GM23338 (cell line): ENCODE data around the gene ARID3A. TPM values are rescaled to one million over a fixed set of nuclear protein-coding genes. Genes with fewer than 3 reads are reported as not detected.
A peak's percentile ranks its signal among the peaks of the same experiment; 100 is the strongest.

Experiments used
- ATAC-seq: fragments of 200-7000 bp; cut with Tn5 transposase; 3 replicates; pipeline ENCODE4 v1.9.1; 2020
- DNase-seq: peaks from one replicate; pipeline ENCODE4 v3.0.0-alpha.2; 2015; ENCODE audit warnings: low spot score
- H2AFZ ChIP-seq: fragments of 200-600 bp; sonication (generic); 2 replicates; pipeline ENCODE4 v1.8.0; 2016; ENCODE audit warnings: antibody characterized with exemption, mild to moderate bottlenecking, moderate library complexity
- H3F3A ChIP-seq: fragments of 200-600 bp; sonication (generic); replicated peaks from 2 replicates; pipeline ENCODE4 v1.8.0; 2017; ENCODE audit warnings: antibody characterized with exemption, mixed run types, low read depth
- H3K27ac ChIP-seq: fragments of 200-600 bp; sonication (generic); 2 replicates; pipeline ENCODE4 v1.6.1; 2016; ENCODE audit warnings: low read depth
- H3K27me3 ChIP-seq: fragments of 200-600 bp; sonication (generic); 2 replicates; pipeline ENCODE4 v1.8.0; 2016; ENCODE audit warnings: mild to moderate bottlenecking, mixed run types, moderate library complexity; ENCODE audit not compliant: insufficient read depth
- H3K36me3 ChIP-seq: fragments of 200-600 bp; sonication (generic); 2 replicates; pipeline ENCODE4 v1.8.0; 2016; ENCODE audit warnings: mild to moderate bottlenecking; ENCODE audit not compliant: insufficient read depth
- H3K4me1 ChIP-seq: fragments of 200-600 bp; sonication (generic); 2 replicates; pipeline ENCODE4 v1.8.0; 2016; ENCODE audit warnings: mild to moderate bottlenecking, moderate library complexity; ENCODE audit not compliant: insufficient read depth
- H3K4me2 ChIP-seq: fragments of 200-600 bp; sonication (generic); 2 replicates; pipeline ENCODE4 v1.7.1; 2017; ENCODE audit warnings: mixed run types
- H3K4me3 ChIP-seq: fragments of 200-600 bp; sonication (generic); 2 replicates; pipeline ENCODE4 v1.6.1; 2016; ENCODE audit warnings: mixed run types
- H3K79me2 ChIP-seq: fragments of 200-600 bp; sonication (generic); replicated peaks from 2 replicates; pipeline ENCODE4 v1.8.0; 2017; ENCODE audit warnings: mild to moderate bottlenecking; ENCODE audit not compliant: insufficient read depth
- H3K9me2 ChIP-seq: fragments of 200-600 bp; sonication (generic); 2 replicates; pipeline ENCODE4 v1.8.0; 2017; ENCODE audit not compliant: insufficient read depth
- H4K20me1 ChIP-seq: fragments of 200-600 bp; sonication (generic); replicated peaks from 2 replicates; pipeline ENCODE4 v1.8.0; 2017; ENCODE audit warnings: mild to moderate bottlenecking; ENCODE audit not compliant: insufficient read depth
- H3K27ac Mint-ChIP-seq: 2 replicates; pipeline ENCODE4 v1.8.0; 2020; ENCODE audit warnings: inconsistent platforms, mild to moderate bottlenecking, moderate library complexity, mixed read lengths
- H3K27me3 Mint-ChIP-seq: 3 replicates; pipeline ENCODE4 v1.8.0; 2022; ENCODE audit warnings: low read depth, mild to moderate bottlenecking, moderate library complexity, mixed read lengths, inconsistent platforms; ENCODE audit not compliant: insufficient read depth, poor library complexity
- H3K36me3 Mint-ChIP-seq: 3 replicates; pipeline ENCODE4 v1.8.0; 2021; ENCODE audit warnings: low read depth, mild to moderate bottlenecking, inconsistent platforms, moderate library complexity, mixed read lengths
- H3K4me1 Mint-ChIP-seq: 3 replicates; pipeline ENCODE4 v1.8.0; 2020; ENCODE audit warnings: mild to moderate bottlenecking, inconsistent platforms, mixed read lengths
- H3K4me3 Mint-ChIP-seq: 3 replicates; pipeline ENCODE4 v1.8.0; 2021; ENCODE audit warnings: moderate library complexity, mild to moderate bottlenecking, inconsistent platforms, mixed read lengths
- H3K9me3 Mint-ChIP-seq: 3 replicates; pipeline ENCODE4 v1.8.0; 2020; ENCODE audit warnings: moderate library complexity, mild to moderate bottlenecking, inconsistent platforms, mixed read lengths
- CREB1 ChIP-seq: fragments of 250-450 bp; sonication (Bioruptor Pico); IDR thresholded peaks from 2 replicates; pipeline ENCODE4 v1.5.0; 2020; ENCODE audit warnings: low read depth, mild to moderate bottlenecking, moderate library complexity
- EZH2 ChIP-seq: fragments of 200-600 bp; sonication (generic); IDR thresholded peaks from one replicate; pipeline ENCODE4 v1.8.0; 2017; ENCODE audit warnings: antibody characterized with exemption, mild to moderate bottlenecking, low read depth; ENCODE audit not compliant: unreplicated experiment
- EZH2phosphoT487 ChIP-seq: fragments of 200-600 bp; sonication (generic); IDR thresholded peaks from one replicate; pipeline ENCODE4 v1.8.1; 2018; ENCODE audit warnings: antibody characterized with exemption; ENCODE audit not compliant: unreplicated experiment
- JUNB ChIP-seq: IDR thresholded peaks from one replicate; pipeline ENCODE4 v1.6.1; 2016; ENCODE audit warnings: antibody characterized with exemption; ENCODE audit not compliant: unreplicated experiment
- NANOG ChIP-seq: IDR thresholded peaks from 2 replicates; pipeline ENCODE4 v1.6.1; 2016; ENCODE audit warnings: antibody characterized with exemption, borderline replicate concordance
- POLR2AphosphoS5 ChIP-seq: IDR thresholded peaks from 2 replicates; pipeline ENCODE4 v1.6.1; 2016; ENCODE audit warnings: antibody characterized with exemption, low read depth
- STAT1 ChIP-seq: IDR thresholded peaks from one replicate; pipeline ENCODE4 v1.6.1; 2016; ENCODE audit warnings: antibody characterized with exemption; ENCODE audit not compliant: unreplicated experiment
- ZNF114 ChIP-seq: fragments of 250-450 bp; sonication (Bioruptor Pico); IDR thresholded peaks from 2 replicates; pipeline ENCODE4 v1.5.0; 2020; ENCODE audit warnings: mild to moderate bottlenecking, moderate library complexity
- ZNF331 ChIP-seq: fragments of 250-450 bp; sonication (Bioruptor Pico); IDR thresholded peaks from 2 replicates; pipeline ENCODE4 v1.5.0; 2020; ENCODE audit warnings: low read depth, mild to moderate bottlenecking, moderate library complexity
- polyA plus RNA-seq: library from polyadenylated mRNA; unstranded; fragments of >200 nt; fragmentation: Nextera tagmentation; extraction: Ambion mirVana; gene quantifications from 2 replicates; pipeline ENCODE4 v1.2.1, GENCODE V29; 2016
- total RNA-seq: library from RNA; depleted of rRNA; stranded (reverse); fragments of >200 nt; shearing (Covaris generic); gene quantifications from 2 replicates; pipeline ENCODE4 v1.2.3, GENCODE V29; 2014
- TF ChIP-seq, protein P1 (sequence below): IDR thresholded peaks from one replicate; pipeline ENCODE4 v1.6.1; 2018; ENCODE audit warnings: antibody characterized with exemption; ENCODE audit not compliant: unreplicated experiment
- TF ChIP-seq, protein P2 (sequence below): IDR thresholded peaks from 2 replicates; pipeline ENCODE4 v1.6.1; 2016; ENCODE audit warnings: antibody characterized with exemption
- TF ChIP-seq, protein P3 (sequence below), 2 experiments: fragments of 200-600 bp in 1 of 2; sonication (generic) in 1 of 2; conservative IDR thresholded peaks; 2 replicates each; pipeline versions ENCODE4 v1.5.1 to v1.6.1; 2016 to 2017; ENCODE audit warnings: antibody characterized with exemption in 2 of 2, low read depth in 2 of 2, mild to moderate bottlenecking in 2 of 2, moderate library complexity in 1 of 2

ARID3A gene
- total and polyA plus RNA-seq, 2 experiments from 2014 or later, result 33.6 to 51.6 TPM

DNA sequence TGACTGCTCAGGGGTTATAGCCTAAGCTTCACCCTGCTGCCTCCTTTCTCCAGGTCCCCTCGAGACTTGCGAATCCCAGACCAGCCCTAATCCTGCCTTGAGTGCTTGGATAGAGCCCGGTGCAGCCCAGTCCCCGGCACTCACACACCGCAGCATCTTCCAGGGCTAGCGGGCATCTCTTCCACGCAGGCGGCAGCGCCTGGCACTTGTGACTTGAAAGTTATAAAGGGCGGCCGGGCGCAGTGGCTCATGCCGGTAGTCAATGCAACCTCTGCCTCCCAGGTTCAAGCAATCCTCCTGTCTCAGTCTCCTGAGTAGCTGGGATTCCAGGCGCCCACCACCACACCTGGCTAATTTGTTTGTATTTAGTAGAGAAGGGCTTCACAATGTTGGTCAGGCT lies 60.2 kb downstream of the ARID3A start (continued):
- TF ChIP-seq, protein P1, sequence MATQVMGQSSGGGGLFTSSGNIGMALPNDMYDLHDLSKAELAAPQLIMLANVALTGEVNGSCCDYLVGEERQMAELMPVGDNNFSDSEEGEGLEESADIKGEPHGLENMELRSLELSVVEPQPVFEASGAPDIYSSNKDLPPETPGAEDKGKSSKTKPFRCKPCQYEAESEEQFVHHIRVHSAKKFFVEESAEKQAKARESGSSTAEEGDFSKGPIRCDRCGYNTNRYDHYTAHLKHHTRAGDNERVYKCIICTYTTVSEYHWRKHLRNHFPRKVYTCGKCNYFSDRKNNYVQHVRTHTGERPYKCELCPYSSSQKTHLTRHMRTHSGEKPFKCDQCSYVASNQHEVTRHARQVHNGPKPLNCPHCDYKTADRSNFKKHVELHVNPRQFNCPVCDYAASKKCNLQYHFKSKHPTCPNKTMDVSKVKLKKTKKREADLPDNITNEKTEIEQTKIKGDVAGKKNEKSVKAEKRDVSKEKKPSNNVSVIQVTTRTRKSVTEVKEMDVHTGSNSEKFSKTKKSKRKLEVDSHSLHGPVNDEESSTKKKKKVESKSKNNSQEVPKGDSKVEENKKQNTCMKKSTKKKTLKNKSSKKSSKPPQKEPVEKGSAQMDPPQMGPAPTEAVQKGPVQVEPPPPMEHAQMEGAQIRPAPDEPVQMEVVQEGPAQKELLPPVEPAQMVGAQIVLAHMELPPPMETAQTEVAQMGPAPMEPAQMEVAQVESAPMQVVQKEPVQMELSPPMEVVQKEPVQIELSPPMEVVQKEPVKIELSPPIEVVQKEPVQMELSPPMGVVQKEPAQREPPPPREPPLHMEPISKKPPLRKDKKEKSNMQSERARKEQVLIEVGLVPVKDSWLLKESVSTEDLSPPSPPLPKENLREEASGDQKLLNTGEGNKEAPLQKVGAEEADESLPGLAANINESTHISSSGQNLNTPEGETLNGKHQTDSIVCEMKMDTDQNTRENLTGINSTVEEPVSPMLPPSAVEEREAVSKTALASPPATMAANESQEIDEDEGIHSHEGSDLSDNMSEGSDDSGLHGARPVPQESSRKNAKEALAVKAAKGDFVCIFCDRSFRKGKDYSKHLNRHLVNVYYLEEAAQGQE, result no peak
- TF ChIP-seq CREB1 (CRISPR knock-in tag), result no peak
- TF ChIP-seq POLR2AphosphoS5, result no peak
- no peak for TF ChIP-seq STAT1
- no peak for TF ChIP-seq ZNF114 (CRISPR knock-in tag)
- no peak for TF ChIP-seq EZH2
- TF ChIP-seq, protein P2, sequence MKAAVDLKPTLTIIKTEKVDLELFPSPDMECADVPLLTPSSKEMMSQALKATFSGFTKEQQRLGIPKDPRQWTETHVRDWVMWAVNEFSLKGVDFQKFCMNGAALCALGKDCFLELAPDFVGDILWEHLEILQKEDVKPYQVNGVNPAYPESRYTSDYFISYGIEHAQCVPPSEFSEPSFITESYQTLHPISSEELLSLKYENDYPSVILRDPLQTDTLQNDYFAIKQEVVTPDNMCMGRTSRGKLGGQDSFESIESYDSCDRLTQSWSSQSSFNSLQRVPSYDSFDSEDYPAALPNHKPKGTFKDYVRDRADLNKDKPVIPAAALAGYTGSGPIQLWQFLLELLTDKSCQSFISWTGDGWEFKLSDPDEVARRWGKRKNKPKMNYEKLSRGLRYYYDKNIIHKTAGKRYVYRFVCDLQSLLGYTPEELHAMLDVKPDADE, result no peak
- TF ChIP-seq JUNB, result no peak

DNA sequence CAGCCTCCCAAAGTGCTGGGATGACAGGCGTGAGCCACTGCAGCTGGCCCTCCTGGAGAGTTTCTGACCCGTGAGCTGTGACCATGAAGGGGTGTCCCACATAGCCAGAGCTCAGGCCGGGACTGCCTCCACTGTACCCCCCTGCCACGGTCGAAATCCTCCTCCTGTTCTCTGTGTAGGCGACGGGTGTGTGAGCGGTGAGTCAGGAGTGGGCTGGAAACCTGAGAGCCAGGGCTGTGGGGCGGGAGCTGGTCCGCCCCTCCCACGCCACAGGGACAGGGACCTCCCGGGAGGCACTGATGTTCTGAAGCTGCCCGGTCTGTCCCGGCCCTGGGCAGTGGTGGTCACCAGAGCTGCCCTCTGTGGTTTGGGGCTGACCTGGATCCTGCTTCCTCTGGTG lies 62.2 kb downstream of the ARID3A start:
- Histone ChIP-seq H3K27ac (no peak overlapping the region), H3K27me3 (no peaks in the 10 kb centered on the region), H3K79me2 (peaks cover 9% of the 10 kb centered on the region), H3K4me3 (no peak overlapping the region), H2AFZ (no peak overlapping the region), H3K9me2 (no peaks in the 10 kb centered on the region), H3K4me2 (no peak overlapping the region), H4K20me1 (no peaks in the 10 kb centered on the region; the same call in 1 of the 2 replicates), H3K4me1 (no peaks in the 10 kb centered on the region), H3F3A (peaks cover 28% of the 10 kb centered on the region), H3K36me3 (peaks cover 5% of the 10 kb centered on the region; the same call in 1 of the 2 replicates)
- H3K4me1 Mint-ChIP-seq, result peaks cover 9% of the 10 kb centered on the region; the same call in 2 of the 3 replicates
- no peak overlapping the region for H3K4me3 Mint-ChIP-seq
- H3K27me3 Mint-ChIP-seq, result peaks cover 20% of the 10 kb centered on the region
- DNase-seq (peak; percentile 0), ATAC-seq (no peak)
- no peaks in the 10 kb centered on the region for H3K9me3 Mint-ChIP-seq
- H3K27ac Mint-ChIP-seq, result no peak overlapping the region
- H3K36me3 Mint-ChIP-seq, result peaks cover 43% of the 10 kb centered on the region
- TF ChIP-seq, protein P2, result no peak
- TF ChIP-seq JUNB (no peak), EZH2phosphoT487 (no peak), ZNF114 (CRISPR knock-in tag) (no peak), EZH2 (no peak), CREB1 (CRISPR knock-in tag) (no peak), ZNF331 (CRISPR knock-in tag) (no peak), POLR2AphosphoS5 (no peak), STAT1 (no peak), NANOG (no peak)
- TF ChIP-seq, protein P1, result no peak
- TF ChIP-seq, protein P3, sequence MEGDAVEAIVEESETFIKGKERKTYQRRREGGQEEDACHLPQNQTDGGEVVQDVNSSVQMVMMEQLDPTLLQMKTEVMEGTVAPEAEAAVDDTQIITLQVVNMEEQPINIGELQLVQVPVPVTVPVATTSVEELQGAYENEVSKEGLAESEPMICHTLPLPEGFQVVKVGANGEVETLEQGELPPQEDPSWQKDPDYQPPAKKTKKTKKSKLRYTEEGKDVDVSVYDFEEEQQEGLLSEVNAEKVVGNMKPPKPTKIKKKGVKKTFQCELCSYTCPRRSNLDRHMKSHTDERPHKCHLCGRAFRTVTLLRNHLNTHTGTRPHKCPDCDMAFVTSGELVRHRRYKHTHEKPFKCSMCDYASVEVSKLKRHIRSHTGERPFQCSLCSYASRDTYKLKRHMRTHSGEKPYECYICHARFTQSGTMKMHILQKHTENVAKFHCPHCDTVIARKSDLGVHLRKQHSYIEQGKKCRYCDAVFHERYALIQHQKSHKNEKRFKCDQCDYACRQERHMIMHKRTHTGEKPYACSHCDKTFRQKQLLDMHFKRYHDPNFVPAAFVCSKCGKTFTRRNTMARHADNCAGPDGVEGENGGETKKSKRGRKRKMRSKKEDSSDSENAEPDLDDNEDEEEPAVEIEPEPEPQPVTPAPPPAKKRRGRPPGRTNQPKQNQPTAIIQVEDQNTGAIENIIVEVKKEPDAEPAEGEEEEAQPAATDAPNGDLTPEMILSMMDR (conservative IDR thresholded peaks at IDR 0.05; ENCODE audit: low read depth in 2 of 2), result no peak
